HCT116 (cell line): ENCODE results near the gene GLOD4. TPM values are rescaled to one million over a fixed set of nuclear protein-coding genes. Genes with fewer than 3 reads are reported as not detected.
"Not testable (repeated sequence)": the region's sequence is repeated elsewhere in the genome, so short reads cannot be mapped to it uniquely, and the experiment has no call there.

ENCODE experiments used
- ATAC-seq: fragments of 200-7000 bp; cut with Tn5 transposase; 2 replicates; pipeline ENCODE4 v1.9.1; 2020; ENCODE audit warnings: mild to moderate bottlenecking, moderate library complexity
- BruUV-seq: library from RNA; stranded (reverse); fragments of 400-500 nt; replicated peaks from 2 replicates; lab custom pipeline; 2021; lab: Mats Ljungman, UMichigan
- CTCF ChIA-PET: fragments of 300-600 bp; sonication (Branson Sonifier 250); formaldehyde crosslinking; loops from one replicate; lab custom pipeline; 2021; ENCODE audit warnings: antibody characterized with exemption; lab: Charles Lee
- POLR2A ChIA-PET: fragments of 300-600, 350-600 bp; sonication (Branson Sonifier 250); formaldehyde crosslinking; loops from one replicate; lab custom pipeline; 2021; ENCODE audit warnings: antibody characterized with exemption; lab: Charles Lee
- RAD21 ChIA-PET, 2 experiments: fragments of 300-600 bp; sonication (Branson Sonifier 250); formaldehyde crosslinking; loops; one replicate each; lab custom pipeline; 2023; ENCODE audit warnings: low total read pairs in 2 of 2; ENCODE audit not compliant: uncharacterized antibody in 2 of 2, unreplicated experiment in 2 of 2, low non-redundant PET in 1 of 2; lab: Charles Lee
- DNase-seq: peaks from one replicate; pipeline ENCODE4 v3.0.0-alpha.2; 2010; ENCODE audit warnings: low read depth, low spot score
- H2AFZ ChIP-seq: fragments of 200-600 bp; shearing (Covaris generic), sonication (generic); 2 replicates; pipeline ENCODE4 v1.6.1; 2017; ENCODE audit warnings: low read depth, mixed run types, mixed read lengths, antibody characterized with exemption, low read length; ENCODE audit not compliant: poor library complexity, severe bottlenecking
- H3K27ac ChIP-seq: 2 replicates; pipeline ENCODE4 v1.5.1; 2012; ENCODE audit warnings: low read depth, low read length
- H3K27me3 ChIP-seq: fragments of 200-600 bp; sonication (generic); 2 replicates; pipeline ENCODE4 v1.6.1; 2016; ENCODE audit warnings: mixed run types, low read length, mixed read lengths; ENCODE audit not compliant: insufficient read depth
- H3K36me3 ChIP-seq, 2 experiments: fragments of 200-500 bp in 1 of 2; fragments of 200-600 bp in 1 of 2; sonication (Bioruptor generic) in 1 of 2; sonication (generic) in 1 of 2; 2 replicates each; pipeline versions ENCODE4 v1.5.1 to v1.6.1; 2014 to 2016; ENCODE audit warnings: low read length in 2 of 2, inconsistent platforms in 1 of 2, mixed read lengths in 1 of 2, mixed run types in 1 of 2; ENCODE audit not compliant: insufficient read depth in 2 of 2, control insufficient read depth in 1 of 2
- H3K4me1 ChIP-seq, 2 experiments: fragments of 200-600 bp in 1 of 2; sonication (generic) in 1 of 2; 2 replicates each; pipeline versions ENCODE4 v1.5.1 to v1.6.1; 2012 to 2017; ENCODE audit warnings: low read length in 2 of 2, inconsistent platforms in 1 of 2, mild to moderate bottlenecking in 1 of 2, mixed read lengths in 1 of 2, mixed run types in 1 of 2, moderate library complexity in 1 of 2; ENCODE audit not compliant: insufficient read depth in 2 of 2, control insufficient read depth in 1 of 2
- H3K4me2 ChIP-seq: fragments of 200-600 bp; sonication (generic); 2 replicates; pipeline ENCODE4 v1.6.1; 2017; ENCODE audit warnings: mixed run types, low read length, mixed read lengths
- H3K4me3 ChIP-seq, 2 experiments: fragments of 200-600 bp in 1 of 2; sonication (generic) in 1 of 2; replicated peaks in 1 of 2; 2 replicates each; pipeline ENCODE4 v1.5.1; 2011 to 2016; ENCODE audit warnings: low read length in 2 of 2, control low read depth in 1 of 2, low read depth in 1 of 2, mild to moderate bottlenecking in 1 of 2, mixed read lengths in 1 of 2, mixed run types in 1 of 2
- H3K79me2 ChIP-seq: fragments of 200-600 bp; sonication (generic); 2 replicates; pipeline ENCODE4 v1.6.1; 2017; ENCODE audit warnings: mild to moderate bottlenecking, mixed run types, low read length, moderate library complexity, mixed read lengths; ENCODE audit not compliant: insufficient read depth
- H3K9ac ChIP-seq: fragments of 200-600 bp; sonication (generic); 2 replicates; pipeline ENCODE4 v1.6.1; 2016; ENCODE audit warnings: low read length, mixed read lengths
- H3K9me2 ChIP-seq: fragments of 200-600 bp; sonication (generic), shearing (Covaris generic); 2 replicates; pipeline ENCODE4 v1.6.1; 2017; ENCODE audit warnings: mixed run types, mild to moderate bottlenecking, moderate library complexity; ENCODE audit not compliant: insufficient read depth
- H3K9me3 ChIP-seq, 2 experiments: fragments of 200-500 bp in 1 of 2; fragments of 200-600 bp in 1 of 2; sonication (Bioruptor generic) in 1 of 2; sonication (generic) in 1 of 2; 2 replicates each; pipeline ENCODE4 v1.6.1; 2014 to 2017; ENCODE audit warnings: low read length in 2 of 2, mixed read lengths in 2 of 2, inconsistent platforms in 1 of 2, low read depth in 1 of 2, mild to moderate bottlenecking in 1 of 2, mixed run types in 1 of 2, moderate library complexity in 1 of 2; ENCODE audit not compliant: control insufficient read depth in 1 of 2, insufficient read depth in 1 of 2
- H4K20me1 ChIP-seq: fragments of 200-600 bp; sonication (generic), shearing (Covaris generic); 2 replicates; pipeline ENCODE4 v1.6.1; 2017; ENCODE audit warnings: mixed run types, mild to moderate bottlenecking, moderate library complexity; ENCODE audit not compliant: insufficient read depth
- CEBPB ChIP-seq: IDR thresholded peaks from 2 replicates; pipeline ENCODE4 v1.6.1; 2012; ENCODE audit warnings: low read depth
- CTCF ChIP-seq, 3 experiments: fragments of 200-600 bp in 1 of 3; sonication (generic) in 1 of 3; IDR thresholded peaks in 2 of 3; conservative IDR thresholded peaks in 1 of 3; 2 replicates each; pipeline ENCODE4 v1.5.1; 2012 to 2017; ENCODE audit warnings: low read depth in 2 of 3, low read length in 2 of 3, antibody characterized with exemption in 1 of 3, borderline replicate concordance in 1 of 3, control low read depth in 1 of 3, mild to moderate bottlenecking in 1 of 3, mixed read lengths in 1 of 3, mixed run types in 1 of 3, moderate library complexity in 1 of 3; ENCODE audit not compliant: insufficient read depth in 1 of 3
- EGR1 ChIP-seq: IDR thresholded peaks from 2 replicates; pipeline ENCODE4 v1.6.1; 2012; ENCODE audit warnings: low read depth
- EZH2 ChIP-seq: fragments of 200-600 bp; sonication (generic); IDR thresholded peaks from 2 replicates; pipeline ENCODE4 v1.6.1; 2017; ENCODE audit warnings: antibody characterized with exemption, mixed run types
- POLR2A ChIP-seq: IDR thresholded peaks from 2 replicates; pipeline ENCODE4 v1.7.0; 2011; ENCODE audit warnings: borderline replicate concordance; ENCODE audit not compliant: insufficient read depth, insufficient read length; ENCODE audit errors: extremely low read depth
- REST ChIP-seq: IDR thresholded peaks from 2 replicates; pipeline ENCODE4 v1.6.1; 2012; ENCODE audit warnings: low read depth
- SIN3A ChIP-seq: IDR thresholded peaks from 2 replicates; pipeline ENCODE4 v1.6.1; 2012; ENCODE audit warnings: low read depth
- SRF ChIP-seq: IDR thresholded peaks from 2 replicates; pipeline ENCODE4 v1.6.1; 2012; ENCODE audit warnings: low read depth
- TCF7L2 ChIP-seq: IDR thresholded peaks from 2 replicates; pipeline ENCODE4 v1.7.0; 2011; ENCODE audit warnings: borderline replicate concordance, inconsistent platforms; ENCODE audit not compliant: insufficient read depth, insufficient read length; ENCODE audit errors: extremely low read depth
- intact Hi-C: fragments of 100-400 bp; cut with micrococcal nuclease; formaldehyde crosslinking; loops from 2 replicates; pipeline ENCODE4 v1.10.0; 2022
- total RNA-seq: library from RNA; stranded (reverse); gene quantifications from one replicate; pipeline ENCODE4 v1.2.1, GENCODE V29; 2021; ENCODE audit not compliant: unreplicated experiment

GLOD4 gene
- total RNA-seq, 1 experiment from 2014 or later = 80.7 TPM

- no peaks in the 10 kb centered on the region for H3K4me1 ChIP-seq
- BruUV-seq = no TSS peak
These were observed 24.3 kb upstream of the GLOD4 start for GRCh38 chr17:806346-806745.

GRCh38 chr17:805886-806285, 23.8 kb upstream of the GLOD4 start:
- H3K4me2 ChIP-seq, H3K4me1 ChIP-seq, H3K27ac ChIP-seq, H3K4me3 ChIP-seq, DNase-seq, H4K20me1 ChIP-seq, intact Hi-C loops, H2AFZ ChIP-seq, H3K9me3 ChIP-seq, H3K9me2 ChIP-seq, RAD21 ChIA-PET, H3K9ac ChIP-seq, BruUV-seq, POLR2A ChIA-PET, ATAC-seq, H3K79me2 ChIP-seq, H3K27me3 ChIP-seq, H3K36me3 ChIP-seq, CTCF ChIA-PET: not testable (repeated sequence)

More at GRCh38 chr17:806346-806745, 24.3 kb upstream of the GLOD4 start:
- H3K27me3 ChIP-seq = no peaks in the 10 kb centered on the region
- no peak overlapping the region for H2AFZ ChIP-seq
- H3K4me2 ChIP-seq = no peak overlapping the region
- ChIA-PET RAD21 (no interaction called here), CTCF (no interaction called here), POLR2A (no interaction called here)
- peaks cover 3 to 4% of the 10 kb centered on the region in 2 experiments; a peak in 2 of 4 replicates for H3K36me3 ChIP-seq
- DNase-seq (no peak), ATAC-seq (no peak)
- H4K20me1 ChIP-seq = no peaks in the 10 kb centered on the region
- H3K4me3 ChIP-seq = no peak overlapping the region
- H3K9me2 ChIP-seq = no peaks in the 10 kb centered on the region
- H3K79me2 ChIP-seq = no peaks in the 10 kb centered on the region; the same call in 1 of the 2 replicates
- no peak overlapping the region for H3K27ac ChIP-seq
- no peaks in the 10 kb centered on the region for H3K9me3 ChIP-seq
- intact Hi-C loops = no loop called here
- H3K9ac ChIP-seq = no peak overlapping the region
- no peak for TF ChIP-seq EZH2
- no peak for TF ChIP-seq CTCF (IDR thresholded peaks at IDR 0.05 in 2 of 3, conservative IDR thresholded peaks at IDR 0.05 in 1 of 3; ENCODE audit: borderline replicate concordance in 1 of 3, insufficient read depth in 1 of 3, low read depth in 2 of 3, low read length in 2 of 3)
- no peak for TF ChIP-seq POLR2A
- TF ChIP-seq REST = no peak
- TF ChIP-seq SIN3A = no peak
- no peak for TF ChIP-seq SRF
- no peak for TF ChIP-seq EGR1
- TF ChIP-seq CEBPB = no peak
- no peak for TF ChIP-seq TCF7L2
- TF ChIP-seq, all 23 proteins: peak for 0
